NOMO-1 (cell line): Measurements from ENCODE around the gene ANHX.
"Not testable (repeated sequence)": the region's sequence is repeated elsewhere in the genome, so short reads cannot be mapped to it uniquely, and the experiment has no call there.

Experiments used
- DNase-seq, 2 experiments: peaks; one replicate each; lab custom pipeline; 2025; ENCODE audit not compliant: unreplicated experiment in 2 of 2; lab: John Stamatoyannopoulos, UW

ANHX gene

DNA sequence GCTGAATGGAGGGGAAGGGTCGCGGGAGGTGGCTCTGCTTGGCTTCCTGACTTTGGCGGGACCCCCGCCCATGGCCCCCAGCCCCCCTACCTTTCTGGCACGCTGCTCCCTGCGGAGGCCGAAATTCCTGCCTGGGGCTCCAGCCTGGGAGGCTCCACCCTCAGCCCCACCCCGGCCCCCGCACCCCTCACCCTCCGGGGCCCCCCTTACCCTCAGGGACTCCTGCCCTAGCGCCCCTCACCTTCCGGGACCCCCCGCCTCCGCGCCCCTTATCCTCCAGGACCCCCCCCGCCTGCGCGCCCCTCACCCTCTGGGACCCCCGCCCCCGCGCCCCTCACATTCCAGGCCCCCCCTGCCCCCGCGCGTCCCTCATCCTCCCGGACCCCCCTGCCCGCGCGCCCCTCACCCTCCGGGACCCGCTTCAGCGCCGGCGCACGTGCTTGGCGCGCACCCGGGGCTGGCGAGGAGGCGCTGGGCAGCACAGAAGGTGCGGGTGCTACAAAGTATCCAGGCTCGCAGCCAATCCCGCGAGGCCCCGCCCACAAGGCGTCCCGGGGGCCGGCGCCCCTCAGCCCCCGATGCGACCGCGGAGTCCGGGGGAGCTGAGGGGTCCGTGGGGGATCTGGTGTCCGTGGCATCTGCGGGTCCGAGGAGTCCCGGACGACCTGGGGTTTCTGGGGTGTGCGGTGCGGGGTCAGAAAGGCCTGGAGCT lies at the start of gene ANHX:
Gene ANHX, minus strand, starts transcription at position 477 of the 712 bp plus-strand sequence. CDS start 1,521 bp downstream, outside the sequence.
- no peak for DNase-seq

DNA sequence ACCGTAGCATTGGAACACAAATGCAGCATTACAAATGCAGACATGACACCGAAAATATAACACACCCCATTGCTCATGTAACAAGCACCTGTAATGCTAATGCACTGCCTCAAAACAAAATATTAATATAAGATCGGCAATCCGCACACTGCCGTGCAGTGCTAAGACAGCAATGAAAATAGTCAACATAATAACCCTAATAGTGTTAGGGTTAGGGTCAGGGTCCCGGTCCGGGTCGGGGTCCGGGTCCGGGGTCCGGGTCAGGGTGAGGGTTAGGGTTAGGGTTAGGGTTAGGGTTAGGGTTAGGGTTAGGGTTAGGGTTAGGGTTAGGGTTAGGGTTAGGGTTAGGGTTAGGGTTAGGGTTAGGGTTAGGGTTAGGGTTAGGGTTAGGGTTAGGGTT lies 29.0 kb upstream of the ANHX start:
- DNase-seq, result not testable (repeated sequence)

DNA sequence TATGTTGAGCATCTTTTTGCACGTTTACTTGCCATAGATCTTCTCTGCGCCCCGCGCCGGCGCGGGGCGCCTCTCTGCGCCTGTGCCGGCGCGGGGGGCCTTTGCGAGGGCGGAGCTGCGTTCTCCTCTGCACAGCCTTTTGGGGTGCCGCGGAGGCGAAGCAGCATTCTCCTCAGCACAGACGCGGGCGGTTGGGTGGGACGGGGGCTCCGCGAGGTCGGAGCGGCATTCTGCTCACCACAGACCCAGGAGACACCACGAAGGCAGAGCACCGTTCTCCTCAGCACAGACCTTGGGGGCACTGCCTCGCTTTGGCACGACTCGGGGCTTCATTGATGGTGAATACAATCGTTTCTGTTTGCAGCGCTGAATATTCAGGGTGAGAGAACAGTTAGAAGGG lies 28.5 kb upstream of the ANHX start:
- DNase-seq, result no peak

- no peak for DNase-seq
These were observed 20.6 kb upstream of the ANHX start for GRCh38 chr12:133256321-133256720.

DNA sequence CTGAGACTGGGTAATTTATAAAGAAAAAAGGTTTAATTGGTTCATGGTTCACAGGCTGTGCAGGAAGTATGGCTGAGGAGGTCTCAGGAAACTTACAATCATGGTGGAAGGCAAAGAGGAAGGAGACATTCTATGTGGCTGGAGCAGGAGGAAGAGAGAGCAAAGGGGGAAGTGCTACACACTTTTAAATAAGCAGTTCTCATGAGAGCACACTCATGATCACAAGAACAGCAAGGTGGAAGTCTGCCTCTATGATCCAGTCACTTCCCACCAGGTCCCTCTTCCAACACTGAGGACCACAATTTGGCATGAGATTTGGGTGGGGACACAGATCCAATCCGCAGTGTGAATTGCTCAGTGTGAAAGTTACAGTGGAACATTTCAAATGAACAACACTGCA lies 20.2 kb upstream of the ANHX start:
- DNase-seq, result not testable (repeated sequence)

DNA sequence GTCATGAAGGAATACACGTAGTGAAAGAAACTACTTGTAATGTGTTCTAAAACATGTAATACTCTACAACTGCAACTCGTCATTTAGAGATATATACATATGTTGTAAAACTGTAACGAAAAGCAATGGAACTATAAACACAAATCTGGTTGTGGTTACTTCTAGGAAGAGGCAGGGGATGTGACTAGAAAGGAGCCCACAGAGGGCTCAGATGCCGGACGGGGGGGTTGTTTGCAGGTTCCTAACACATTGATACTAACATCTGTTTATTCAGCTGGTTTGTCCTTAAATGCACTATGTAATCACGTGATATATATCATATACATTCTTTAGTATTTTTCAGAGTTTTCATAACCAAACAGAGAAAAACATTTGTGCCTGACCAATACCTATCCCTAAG lies 16.1 kb upstream of the ANHX start:
- no peak for DNase-seq

DNA sequence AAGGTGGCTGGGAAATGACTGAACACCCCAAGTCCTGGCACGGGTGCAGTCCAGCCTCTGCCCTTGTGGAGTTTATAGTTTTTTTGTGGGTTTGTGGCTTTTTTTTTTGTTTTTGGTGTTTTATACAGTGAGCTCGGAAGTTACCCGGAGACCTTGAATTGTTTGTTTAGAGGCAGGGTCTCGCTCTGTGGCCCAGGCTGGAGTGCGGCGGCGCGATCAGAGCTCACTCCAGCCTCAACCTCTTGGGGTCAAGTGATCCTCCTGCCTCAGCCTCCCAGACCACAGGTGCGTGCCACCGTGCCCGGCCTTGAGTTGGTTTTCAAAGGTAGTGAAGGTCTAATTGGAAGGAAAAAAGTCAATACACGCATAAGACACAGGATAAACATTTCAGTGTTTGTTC lies 879 bp upstream of the ANHX start:
- no peak for DNase-seq

- DNase-seq, result no peak
These were observed 467 bp upstream of the ANHX start for GRCh38 chr12:133236144-133236543.

DNA sequence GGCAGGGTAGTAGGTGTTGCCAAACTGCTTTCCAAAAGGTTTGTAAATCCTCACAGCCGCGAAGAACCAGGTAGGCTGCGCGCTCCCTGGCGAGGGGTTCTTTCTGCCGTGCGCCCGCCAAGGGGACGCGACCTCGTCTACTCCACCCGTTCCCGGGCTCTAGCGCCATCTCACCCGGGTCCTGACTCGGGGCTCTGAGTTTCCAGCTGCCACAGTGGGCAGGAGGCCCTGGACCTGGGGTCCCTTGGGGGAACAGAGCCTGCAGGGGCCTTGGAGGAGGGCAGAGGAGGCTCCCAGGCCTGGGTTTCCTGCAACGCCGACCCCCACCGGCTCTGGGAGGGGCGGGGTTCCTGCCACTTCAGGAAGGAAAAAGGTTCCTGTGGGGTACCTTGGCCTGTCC lies 706 bp downstream of the ANHX start:
- no peak for DNase-seq

DNA sequence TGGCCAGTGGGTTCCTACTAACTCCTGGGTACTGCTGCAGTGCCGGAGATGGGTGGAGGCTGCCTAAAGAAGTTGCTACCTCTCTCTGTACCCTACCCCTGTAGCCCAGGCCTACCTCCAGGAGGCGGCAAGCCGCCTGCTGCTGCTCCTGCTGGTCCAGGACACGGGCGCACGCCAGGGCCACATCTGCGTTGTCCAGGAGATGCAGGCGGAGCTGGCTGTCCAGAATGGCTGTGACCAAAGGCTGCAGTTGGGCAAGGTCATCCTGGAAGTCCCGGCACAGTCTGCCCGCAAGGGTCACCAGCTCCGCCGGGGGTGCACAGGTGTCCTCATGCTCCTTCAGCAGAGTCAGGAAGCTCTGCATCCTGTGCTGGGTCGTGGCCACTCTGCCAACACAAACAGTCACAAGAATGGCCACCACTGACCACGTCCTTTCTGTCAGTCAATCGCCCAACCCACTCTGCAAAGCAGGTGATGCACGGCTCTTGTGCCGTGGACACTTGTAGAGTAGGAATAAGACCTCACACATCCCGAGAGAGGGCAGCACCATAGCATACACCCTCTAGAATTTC lies 1.6 kb downstream of the ANHX start:
- DNase-seq, result no peak

- DNase-seq, result no peak
These were observed 2.7 kb downstream of the ANHX start for GRCh38 chr12:133233006-133233405.

DNA sequence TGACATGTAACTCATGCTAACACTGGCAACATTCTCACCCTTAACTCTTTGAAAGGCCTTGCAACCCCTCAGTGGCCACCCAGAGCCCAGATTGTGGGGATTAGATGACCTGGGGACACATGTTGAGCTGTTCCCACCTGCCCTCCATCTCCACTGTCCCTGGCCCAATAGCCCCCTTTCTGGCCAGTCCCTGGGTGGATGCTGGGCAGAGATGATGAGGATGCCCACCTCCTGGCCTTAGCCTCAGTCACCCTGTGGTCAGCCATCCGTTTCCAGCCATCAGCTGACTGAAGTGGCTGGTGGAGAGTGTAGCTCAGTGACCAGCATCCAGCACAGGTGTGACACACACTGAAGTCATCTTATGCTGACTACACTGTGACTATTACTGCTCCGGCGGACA lies 4.7 kb downstream of the ANHX start:
- DNase-seq, result no peak

GRCh38 chr12:133227281-133227852 lies 8.3 kb downstream of the ANHX start:
- DNase-seq, result no peak

GRCh38 chr12:133226690-133227089 lies 9.0 kb downstream of the ANHX start:
- no peak for DNase-seq

GRCh38 chr12:133225527-133225926 lies 10.2 kb downstream of the ANHX start:
- DNase-seq, result no peak

DNA sequence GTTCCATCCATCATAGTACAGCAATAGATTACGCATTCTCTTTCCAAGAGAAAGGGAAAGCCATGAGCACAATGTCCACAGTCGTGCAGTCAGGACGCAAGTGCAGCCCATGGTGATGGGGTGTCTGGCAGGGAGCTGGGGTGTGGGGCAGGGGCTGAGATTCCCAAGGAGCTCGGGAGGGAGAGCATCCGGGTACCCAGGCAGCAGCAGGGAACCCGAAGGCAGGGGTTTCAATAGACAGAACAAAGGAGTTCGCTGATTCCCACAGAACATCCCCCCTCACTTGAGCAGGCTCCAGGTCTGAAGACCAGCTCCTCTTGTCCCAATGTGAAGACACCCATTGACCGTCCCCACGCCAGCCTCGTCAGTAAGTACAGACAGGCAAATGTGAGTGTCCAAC lies 13.5 kb downstream of the ANHX start:
- DNase-seq, result no peak

GRCh38 chr12:133221241-133221640 lies 14.4 kb downstream of the ANHX start:
- no peak for DNase-seq

DNA sequence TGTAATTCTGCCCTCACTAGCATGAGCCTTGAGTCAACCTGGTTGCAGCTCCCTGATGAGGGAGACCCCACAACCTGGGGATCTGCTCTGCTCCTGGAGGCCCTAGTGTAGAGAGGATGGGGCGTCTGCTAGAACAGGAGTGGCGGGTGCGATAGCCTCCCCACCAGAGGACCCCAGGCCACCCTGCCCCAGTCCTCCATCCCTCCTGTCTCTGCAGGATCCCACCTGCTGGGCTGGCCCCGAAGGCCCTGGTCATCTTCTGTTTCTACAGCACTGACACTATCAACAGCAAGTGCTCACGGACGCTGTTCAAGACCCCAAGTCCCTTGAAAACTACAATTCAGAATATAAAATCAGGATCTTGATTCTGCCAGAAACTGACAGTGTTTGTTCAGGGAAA lies 15.2 kb downstream of the ANHX start:
- no peak for DNase-seq

DNA sequence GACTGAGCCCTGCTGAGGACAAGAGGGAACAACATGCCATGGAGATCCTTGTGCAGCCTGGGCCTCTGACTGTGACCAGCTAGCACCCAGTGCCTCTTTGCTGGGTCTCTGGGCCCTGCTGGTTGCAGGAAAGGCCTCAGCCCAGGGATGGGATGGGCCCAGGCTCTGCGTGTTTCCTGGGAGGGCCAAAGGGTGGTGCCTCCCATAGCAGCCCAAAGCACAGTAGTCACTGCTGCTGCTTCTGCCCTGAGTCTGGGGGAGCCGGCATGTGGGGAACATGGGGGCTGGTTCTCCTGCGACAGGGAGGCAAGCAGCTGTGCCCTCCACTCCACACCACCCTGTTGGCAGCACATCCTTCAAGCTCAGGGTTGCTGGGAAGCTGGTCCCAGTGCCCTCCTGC lies 18.5 kb downstream of the ANHX start:
- DNase-seq, result no peak

GRCh38 chr12:133215724-133216123 lies 20.0 kb downstream of the ANHX start:
- no peak for DNase-seq

- DNase-seq, result no peak
These were observed 29.3 kb downstream of the ANHX start for GRCh38 chr12:133206390-133206789.

GRCh38 chr12:133204264-133204603 lies 31.4 kb downstream of the ANHX start:
- no peak for DNase-seq
